Loucy (cell line): ENCODE data around the gene FRAS1.

Experiments used
- EZH2phosphoT487 ChIP-seq: fragments of 200-600 bp; IDR thresholded peaks from 2 replicates; pipeline ENCODE4 v1.6.1; 2018; ENCODE audit warnings: antibody characterized with exemption, mild to moderate bottlenecking, moderate library complexity, borderline replicate concordance
- TF ChIP-seq, protein P1 (sequence below): fragments of 200-600 bp; sonication (generic); conservative IDR thresholded peaks from 2 replicates; pipeline ENCODE4 v1.5.1; 2014; ENCODE audit warnings: mild to moderate bottlenecking, antibody characterized with exemption, low read length

DNA sequence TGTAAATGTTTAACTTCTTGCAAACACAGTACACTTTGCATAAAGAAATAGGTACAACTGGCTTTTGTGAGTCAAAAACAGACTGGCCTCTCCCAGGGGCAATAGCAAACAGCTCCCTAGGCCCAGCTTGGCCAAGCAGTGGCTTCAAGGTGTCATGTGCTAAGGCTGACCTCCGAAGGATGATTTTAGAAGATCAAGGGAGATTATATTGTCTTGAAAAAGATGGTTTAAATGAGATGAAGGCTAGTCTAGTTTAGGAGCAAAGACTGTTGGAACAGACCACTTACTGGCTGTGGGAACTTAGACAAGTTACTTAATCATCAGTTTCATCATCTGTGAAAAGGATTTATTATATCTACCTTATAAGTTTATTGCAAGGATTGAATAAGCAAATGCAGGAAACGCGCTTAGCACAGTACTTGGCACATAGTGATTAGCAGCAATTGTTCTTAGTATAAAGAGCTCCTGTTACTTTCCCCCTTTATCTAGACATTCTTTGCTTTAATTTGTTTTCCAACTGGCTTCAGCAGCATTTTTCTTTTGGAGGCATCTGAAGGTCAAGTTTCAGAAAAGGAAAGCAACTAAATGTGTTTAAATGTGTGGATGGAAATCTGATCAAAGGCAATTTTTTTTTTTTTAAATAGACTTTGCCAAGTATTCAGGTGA lies 511.6 kb downstream of the FRAS1 start:
- TF ChIP-seq, protein P1, sequence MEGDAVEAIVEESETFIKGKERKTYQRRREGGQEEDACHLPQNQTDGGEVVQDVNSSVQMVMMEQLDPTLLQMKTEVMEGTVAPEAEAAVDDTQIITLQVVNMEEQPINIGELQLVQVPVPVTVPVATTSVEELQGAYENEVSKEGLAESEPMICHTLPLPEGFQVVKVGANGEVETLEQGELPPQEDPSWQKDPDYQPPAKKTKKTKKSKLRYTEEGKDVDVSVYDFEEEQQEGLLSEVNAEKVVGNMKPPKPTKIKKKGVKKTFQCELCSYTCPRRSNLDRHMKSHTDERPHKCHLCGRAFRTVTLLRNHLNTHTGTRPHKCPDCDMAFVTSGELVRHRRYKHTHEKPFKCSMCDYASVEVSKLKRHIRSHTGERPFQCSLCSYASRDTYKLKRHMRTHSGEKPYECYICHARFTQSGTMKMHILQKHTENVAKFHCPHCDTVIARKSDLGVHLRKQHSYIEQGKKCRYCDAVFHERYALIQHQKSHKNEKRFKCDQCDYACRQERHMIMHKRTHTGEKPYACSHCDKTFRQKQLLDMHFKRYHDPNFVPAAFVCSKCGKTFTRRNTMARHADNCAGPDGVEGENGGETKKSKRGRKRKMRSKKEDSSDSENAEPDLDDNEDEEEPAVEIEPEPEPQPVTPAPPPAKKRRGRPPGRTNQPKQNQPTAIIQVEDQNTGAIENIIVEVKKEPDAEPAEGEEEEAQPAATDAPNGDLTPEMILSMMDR, result no peak
- no peak for TF ChIP-seq EZH2phosphoT487
